CMK (cell line): ENCODE measurements around the gene RAB4B.
"Not testable (repeated sequence)": the region's sequence is repeated elsewhere in the genome, so short reads cannot be mapped to it uniquely, and the experiment has no call there.

Source experiments
- DNase-seq: peaks from one replicate; pipeline ENCODE4 v3.0.0-alpha.2; 2010; ENCODE audit warnings: low read depth

Gene RAB4B

DNA sequence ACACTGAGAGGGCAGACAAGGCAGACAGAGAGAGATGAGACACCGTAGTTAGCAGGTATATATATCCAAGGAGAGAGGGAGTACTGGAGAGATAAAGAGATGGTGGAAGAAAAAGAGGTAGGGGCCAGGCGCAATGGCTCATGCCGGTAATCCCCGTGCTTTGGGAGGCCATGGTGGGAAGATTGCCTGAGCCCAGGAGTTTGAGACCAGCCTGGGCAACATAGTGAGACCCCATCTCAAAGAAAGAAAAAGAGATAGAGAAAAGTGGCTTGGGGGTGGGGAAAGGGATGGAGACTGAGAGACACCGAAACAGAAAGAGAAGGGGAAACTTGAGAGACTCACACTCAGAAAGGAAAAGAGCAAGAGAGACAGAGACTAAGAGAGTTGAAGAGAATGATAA, 2.5 kb downstream of the RAB4B start:
- DNase-seq, result no peak

DNA sequence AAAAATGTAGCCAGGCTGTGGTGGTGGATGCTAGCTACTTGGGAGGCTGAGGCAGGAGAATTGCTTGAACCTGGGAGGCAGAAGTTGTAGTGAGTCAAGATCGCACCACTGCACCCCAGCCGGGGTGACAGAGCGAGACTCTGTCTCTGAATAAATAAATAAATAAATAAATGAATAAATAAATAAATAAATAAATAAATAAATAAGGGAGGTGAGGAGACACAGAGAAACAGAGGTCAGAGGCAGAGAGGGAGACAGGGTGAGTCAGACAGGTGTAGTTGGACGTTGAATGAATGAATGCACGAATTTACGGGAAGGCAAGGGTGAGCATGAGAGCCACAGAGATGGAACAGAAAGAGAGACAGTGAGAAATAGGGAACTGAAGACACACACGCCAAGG, 3.1 kb downstream of the RAB4B start:
- DNase-seq, result no peak

DNA sequence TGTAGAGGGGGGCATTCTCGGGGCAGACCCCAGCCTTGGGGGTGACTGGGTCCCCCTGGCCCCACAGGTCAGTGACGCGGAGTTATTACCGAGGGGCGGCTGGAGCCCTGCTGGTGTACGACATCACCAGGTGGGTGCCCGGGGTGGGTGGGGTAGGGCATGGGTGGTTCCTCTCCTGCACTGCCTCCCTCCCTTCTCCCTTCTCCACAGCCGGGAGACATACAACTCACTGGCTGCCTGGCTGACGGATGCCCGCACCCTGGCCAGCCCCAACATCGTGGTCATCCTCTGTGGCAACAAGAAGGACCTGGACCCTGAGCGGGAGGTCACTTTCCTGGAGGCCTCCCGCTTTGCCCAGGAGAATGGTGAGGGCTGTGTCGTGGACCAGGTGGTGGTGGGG, 5.7 kb downstream of the RAB4B start:
- DNase-seq, result no peak

DNA sequence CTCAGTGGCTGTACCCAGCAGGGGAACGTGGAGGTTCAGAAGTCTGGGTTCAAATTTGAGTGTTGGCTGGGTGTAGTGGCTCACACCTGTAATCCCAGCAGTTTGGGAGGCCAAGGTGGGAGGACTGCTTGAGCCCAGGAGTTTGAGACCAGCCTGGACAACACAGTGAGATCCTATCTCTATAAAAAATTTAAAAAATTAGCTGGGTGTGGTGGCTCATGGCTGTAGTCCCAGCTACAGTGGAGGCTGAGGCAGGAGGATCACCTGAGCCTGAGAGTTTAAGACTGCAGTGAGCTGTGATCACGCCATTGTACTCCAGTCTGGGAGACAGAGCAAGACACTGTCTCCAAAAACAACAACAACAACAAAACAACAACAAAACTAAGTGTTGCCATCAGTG, 6.1 kb downstream of the RAB4B start:
- DNase-seq, result not testable (repeated sequence)

DNA sequence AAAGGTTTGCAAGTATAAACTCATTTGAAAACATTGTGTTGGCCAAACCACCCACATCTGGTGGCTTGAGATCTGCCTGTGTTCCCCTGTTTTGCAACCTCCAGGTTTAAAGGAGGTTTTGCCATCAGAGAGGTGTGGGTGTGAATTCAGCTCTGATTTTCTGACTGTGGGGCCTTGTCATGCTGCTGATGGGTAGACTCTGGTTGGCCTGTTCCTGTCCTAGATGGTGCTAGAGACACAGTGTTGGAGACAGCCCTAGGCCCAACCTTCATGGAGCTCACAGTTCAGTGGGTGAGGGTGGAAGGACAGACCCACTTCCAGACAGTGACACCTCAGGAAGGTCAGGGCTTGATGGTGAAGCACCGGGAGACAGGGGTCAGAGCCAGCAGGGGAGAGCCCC, 7.5 kb downstream of the RAB4B start:
- no peak for DNase-seq

DNA sequence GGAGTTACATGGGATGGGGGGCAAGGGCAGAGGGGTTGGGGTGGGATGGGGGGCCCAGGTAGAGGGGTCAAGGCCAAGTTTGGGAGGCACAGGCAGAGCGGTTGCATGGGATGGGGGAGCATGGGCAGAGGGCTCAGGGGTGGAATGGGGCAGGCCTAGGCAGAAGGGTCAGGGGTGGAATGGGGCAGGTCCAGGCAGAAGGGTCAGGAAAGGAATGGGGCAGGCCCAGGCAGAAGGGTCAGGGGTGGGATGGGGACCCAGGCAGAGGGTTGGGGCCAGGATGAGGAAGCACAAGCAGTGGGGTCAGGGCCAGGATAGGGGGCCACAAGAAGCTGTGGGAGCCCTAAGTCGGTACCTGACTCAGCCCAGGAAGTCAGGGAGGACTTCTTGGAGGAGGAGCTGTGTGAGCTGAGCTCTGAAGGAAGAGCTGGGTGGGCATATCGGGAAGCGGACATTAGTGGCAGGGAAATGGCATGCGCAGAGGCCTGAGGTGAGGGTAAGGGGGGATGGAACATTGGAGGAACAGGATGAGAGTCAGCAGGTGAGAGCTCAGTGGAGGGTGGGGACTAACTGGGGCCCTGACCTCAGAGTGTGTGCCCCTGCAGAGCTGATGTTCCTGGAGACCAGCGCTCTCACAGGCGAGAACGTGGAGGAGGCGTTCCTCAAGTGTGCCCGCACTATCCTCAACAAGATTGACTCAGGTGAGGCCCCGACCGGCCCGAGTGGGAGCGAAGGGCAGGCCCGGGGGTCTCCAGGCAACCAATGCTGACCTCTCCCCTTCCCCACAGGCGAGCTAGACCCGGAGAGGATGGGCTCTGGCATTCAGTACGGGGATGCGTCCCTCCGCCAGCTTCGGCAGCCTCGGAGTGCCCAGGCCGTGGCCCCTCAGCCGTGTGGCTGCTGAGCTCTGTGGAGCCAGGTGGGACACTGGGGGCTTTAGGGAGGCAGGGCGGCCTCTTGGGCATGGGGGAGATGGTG, 8.3 kb downstream of the RAB4B start:
- DNase-seq, result no peak

DNA sequence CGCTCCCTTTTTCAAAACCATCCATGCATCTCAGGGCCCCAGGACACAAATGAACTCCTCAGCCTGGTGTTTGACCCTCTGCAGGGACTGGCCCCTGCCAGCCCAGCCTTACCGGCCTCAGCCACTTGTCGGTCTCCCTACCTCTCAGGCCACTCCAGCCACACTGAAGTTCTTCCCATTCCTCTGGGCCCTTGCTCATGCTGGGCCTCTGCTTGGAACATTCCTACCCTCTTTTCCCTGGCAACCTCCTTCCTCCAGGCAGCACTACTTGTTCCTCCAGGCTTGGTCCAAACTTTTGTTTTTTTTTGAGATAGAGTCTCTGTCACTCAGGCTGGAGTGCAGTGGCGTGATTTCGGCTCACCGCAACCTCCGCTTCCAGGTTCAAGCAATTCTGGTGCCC, 13.3 kb downstream of the RAB4B start:
- no peak for DNase-seq

DNA sequence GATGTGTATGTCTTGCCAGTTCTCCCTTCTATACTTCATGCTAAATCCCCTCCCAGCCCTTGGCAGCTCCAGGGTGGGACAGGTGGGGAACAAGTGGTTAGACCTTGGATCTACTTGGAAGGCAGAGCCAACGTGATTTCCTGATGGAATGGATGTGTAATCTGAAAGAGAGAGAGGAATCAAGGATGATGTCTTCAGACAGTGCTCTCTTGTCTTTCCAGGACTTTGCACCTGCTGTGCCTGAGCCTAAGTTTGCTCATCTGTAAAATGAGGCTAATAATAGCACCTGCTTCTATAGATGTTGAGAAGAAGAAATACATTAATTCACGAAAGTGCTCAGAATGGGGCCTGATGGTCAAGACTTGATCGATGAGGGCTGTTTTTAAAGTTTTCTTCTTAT, 13.9 kb downstream of the RAB4B start:
- no peak for DNase-seq

DNA sequence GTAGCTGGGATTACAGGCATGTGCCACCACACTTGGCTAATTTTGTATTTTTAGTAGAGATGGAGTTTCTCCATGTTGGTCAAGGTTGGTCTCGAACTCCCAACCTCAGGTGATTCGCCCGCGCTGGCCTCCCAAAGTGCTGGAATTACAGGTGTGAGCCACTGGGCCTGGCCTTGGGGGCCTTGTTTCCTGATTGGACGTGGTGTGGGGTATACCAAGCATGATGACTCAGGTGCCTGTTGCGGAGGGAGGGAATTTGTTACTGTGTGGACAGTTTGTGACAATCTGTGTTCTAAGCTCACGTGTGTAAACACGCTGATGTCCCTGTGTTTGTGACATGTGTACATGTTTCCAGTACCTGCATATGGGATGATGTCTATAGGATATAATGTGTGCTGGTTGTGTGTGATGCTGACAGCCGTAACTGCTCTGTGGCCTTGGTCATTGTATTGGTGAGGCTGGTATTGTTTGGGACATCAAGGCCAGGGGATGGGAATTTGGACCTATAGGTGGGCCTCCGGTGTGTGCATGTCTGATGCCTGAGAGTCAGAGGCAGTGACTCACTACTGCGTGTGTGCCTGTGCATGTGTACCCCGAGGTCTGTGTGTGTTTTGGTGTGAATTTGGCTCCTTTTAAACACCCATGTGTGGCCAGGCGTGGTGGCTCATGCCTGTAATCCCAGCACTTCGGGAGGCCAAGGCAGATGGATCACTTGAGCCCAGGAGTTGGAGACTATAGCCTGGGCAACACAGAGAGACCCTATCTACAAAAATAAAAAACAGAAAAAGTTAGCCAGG, 19.3 kb downstream of the RAB4B start:
- no peak for DNase-seq

DNA sequence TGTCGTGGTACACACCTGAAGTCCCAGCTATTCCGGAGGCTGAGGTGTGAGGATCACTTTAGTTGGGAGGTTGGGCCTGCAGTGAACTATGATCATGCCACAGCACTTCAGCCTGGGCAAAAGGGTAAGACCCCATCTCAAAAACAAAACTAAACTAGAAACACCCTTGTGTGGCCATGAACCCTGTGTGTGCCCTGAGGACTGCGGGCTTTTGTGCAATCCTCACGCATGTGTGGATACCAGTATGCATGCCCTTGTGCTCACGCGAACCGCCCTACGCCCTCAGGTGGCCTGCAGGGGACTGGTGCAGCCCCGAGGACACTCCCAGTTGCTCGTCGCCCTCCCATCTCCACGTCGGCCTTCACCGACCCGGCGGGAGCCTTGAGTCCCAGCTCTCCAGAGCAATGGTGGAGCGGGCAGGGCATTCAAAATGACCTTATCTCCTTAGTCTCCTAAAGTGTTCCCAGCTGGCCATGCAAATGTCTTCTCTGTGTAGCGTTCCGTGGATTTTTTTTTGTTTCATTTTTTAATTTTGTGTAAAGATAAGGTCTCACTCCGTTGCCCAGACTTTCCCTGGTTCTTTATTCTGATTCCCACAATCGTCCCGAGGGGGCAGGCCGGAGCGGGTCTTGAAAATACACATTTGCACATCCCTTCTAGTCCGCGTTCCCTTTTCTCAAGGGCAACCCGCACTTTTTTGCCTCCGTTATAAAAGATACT, 20.1 kb downstream of the RAB4B start:
- peak; percentile 80 for DNase-seq

DNA sequence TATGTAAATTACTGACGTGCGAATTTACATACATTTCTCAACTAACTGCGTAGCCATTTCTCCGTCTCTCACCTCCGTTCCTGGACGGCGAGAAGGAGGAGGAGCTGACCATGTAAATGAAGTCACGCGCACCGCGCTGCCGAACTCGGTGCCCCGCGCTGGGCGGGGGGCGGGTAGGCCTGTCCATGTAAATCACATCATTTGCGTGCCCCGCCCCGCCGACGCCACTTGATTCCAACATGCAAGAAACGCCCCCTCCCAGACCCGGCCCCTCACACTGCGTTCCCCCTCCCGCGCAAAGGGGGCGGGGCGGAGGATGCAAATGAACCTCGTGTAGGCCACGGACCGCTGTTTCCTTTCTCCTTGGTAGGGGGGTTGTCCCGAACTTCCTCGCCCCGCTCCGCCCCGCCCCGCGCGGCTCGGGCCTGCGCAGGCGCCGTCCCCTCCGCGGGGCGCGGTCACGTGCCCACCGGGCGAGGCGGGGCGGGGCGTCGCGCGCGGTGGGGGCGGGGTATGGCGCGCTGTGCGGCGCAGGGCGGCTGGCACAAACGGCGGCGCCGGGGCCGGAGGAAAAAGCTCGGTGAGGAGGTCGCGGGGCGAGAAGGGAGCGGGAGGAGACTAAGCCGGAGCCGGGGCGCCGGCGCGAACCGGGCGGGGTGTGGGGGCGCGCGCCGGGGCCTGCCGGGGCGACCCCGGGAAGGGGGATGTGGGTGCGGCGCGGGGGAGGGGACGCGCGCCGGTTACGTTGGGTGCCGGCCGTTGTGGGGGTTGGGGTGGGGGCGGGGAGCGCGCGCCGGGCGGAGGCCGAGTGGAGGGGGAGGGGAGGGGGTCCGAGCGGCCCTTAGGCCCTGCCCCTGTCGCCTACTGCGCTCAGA, 20.9 kb downstream of the RAB4B start, which contains the start of gene EGLN2:
TSS of gene EGLN2 (plus strand) at position 509 of the 875 bp plus-strand sequence. CDS start 1,382 bp downstream, outside the sequence.
- DNase-seq, result peak; percentile 99

DNA sequence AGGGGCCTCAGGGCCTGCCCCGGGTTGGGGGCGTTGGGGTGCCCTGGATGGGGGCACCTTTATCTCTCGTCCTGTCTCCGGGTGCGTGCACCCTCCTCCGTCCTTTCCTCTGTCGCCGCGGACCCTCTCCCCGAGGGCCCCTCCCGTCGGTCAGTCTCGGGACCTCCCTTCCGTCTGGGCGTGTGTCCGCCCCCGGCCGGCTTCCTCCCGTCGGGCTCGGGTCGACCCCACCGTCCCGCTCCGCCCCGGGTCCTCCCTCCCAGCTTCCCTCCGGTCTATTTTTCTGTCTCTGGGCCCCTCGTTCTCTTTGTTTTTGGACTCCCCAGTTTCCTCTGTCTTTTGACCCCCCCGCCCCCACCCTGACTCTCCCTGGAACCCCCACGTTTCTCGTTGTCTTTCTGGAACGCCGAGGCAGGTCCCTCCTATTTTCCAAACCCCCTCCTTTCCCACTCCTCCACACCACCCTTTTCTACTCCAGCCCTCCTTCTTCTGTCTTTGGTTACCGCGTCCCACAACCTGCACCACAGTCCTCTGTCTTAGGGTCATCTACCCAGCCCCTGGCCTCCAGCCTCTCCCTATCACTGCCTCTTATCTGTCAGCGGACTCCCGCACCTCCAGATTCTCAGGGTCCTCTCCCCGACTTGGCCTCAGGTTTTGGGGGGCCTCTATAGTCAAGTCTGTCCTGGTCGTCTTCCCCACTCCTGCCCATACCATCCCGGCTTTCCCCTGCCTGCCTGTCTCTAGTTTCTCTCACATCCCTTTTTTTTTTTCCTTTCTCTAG, 21.7 kb downstream of the RAB4B start:
- no peak for DNase-seq

DNA sequence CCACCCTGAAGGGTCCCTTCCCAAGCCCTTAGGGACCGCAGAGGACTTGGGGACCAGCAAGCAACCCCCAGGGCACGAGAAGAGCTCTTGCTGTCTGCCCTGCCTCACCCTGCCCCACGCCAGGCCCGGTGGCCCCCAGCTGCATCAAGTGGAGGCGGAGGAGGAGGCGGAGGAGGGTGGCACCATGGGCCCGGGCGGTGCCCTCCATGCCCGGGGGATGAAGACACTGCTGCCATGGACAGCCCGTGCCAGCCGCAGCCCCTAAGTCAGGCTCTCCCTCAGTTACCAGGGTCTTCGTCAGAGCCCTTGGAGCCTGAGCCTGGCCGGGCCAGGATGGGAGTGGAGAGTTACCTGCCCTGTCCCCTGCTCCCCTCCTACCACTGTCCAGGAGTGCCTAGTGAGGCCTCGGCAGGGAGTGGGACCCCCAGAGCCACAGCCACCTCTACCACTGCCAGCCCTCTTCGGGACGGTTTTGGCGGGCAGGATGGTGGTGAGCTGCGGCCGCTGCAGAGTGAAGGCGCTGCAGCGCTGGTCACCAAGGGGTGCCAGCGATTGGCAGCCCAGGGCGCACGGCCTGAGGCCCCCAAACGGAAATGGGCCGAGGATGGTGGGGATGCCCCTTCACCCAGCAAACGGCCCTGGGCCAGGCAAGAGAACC, 22.4 kb downstream of the RAB4B start:
- DNase-seq, result no peak

DNA sequence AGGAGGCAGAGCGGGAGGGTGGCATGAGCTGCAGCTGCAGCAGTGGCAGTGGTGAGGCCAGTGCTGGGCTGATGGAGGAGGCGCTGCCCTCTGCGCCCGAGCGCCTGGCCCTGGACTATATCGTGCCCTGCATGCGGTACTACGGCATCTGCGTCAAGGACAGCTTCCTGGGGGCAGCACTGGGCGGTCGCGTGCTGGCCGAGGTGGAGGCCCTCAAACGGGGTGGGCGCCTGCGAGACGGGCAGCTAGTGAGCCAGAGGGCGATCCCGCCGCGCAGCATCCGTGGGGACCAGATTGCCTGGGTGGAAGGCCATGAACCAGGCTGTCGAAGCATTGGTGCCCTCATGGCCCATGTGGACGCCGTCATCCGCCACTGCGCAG, 22.9 kb downstream of the RAB4B start:
- no peak for DNase-seq

DNA sequence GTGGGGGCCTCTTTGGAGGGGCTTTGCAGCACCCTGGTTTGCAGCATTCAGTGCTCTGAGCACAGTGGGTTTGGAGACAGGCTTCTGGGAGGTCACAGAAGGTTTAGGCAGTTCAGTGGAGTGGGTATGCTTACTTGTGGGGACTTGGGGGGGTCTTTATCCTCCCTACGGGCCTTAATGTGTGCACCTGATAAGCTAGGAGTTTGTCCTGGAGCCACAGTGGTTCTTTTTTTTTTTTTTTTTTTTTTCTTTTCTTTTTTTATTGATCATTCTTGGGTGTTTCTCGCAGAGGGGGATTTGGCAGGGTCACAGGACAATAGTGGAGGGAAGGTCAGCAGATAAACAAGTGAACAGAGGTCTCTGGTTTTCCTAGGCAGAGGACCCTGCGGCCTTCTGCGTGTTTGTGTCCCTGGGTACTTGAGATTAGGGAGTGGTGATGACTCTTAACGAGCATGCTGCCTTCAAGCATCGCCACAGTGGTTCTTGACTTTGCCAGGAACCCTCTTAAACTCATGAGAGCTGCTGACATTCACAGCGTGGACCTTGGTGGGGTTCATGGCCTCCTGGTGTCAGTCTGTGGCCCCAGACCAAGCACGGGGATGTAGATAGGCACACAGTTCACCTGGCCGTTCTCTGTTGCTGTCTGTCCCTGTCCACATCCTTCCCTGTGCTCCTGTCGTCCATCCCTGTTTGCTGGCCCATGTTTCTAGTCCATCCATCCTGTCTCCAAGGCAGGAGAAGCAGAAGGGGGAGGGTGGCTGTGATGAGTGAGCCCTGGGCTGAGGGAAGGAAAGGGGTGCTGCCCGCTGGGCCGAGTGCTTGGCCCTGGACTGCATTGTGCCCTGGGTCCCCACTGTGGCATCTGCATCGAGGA, 23.6 kb downstream of the RAB4B start:
- DNase-seq, result no peak

DNA sequence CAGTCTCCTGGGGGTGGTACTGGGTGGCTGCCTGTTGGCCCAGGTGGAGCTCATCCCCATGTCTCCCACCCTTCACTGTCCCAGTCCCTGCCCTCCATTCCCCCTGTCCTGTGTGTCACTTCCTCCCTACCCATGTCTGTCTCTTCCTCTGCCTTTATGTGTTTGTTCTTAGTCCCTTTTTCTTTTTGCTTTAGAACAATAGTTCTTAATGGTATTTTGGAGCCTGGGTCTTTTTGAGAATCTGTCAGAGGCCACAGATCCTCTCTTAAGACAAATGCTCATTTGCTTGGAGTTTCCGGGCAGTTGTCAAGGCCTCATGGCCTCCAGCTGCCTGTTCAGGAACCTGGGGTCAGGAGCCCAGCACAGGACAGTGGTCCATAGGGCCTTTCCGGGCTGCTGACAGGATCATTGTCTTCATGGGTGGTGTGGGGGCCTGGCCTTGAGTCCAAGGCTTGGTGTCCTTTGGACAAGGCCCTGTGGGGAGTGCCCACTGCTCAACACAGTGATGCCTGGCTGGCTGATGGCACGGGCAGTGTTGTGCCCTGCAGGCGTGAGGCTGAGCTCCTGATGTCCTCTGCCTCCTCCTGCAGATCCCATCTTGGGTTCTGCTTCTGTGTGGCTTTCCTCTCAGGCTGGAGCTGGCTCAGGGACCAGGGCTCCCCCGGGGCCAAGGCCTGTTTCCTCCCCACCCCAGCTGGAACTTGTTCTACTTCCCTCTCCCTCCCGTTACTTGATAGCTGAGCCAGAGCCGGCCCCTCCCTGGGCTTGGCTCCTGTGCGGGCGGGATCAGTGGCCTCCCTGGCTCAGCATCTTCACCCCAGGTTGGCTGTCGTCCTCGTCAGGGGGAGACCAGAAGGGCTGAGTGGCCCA, 24.5 kb downstream of the RAB4B start:
- no peak for DNase-seq

DNA sequence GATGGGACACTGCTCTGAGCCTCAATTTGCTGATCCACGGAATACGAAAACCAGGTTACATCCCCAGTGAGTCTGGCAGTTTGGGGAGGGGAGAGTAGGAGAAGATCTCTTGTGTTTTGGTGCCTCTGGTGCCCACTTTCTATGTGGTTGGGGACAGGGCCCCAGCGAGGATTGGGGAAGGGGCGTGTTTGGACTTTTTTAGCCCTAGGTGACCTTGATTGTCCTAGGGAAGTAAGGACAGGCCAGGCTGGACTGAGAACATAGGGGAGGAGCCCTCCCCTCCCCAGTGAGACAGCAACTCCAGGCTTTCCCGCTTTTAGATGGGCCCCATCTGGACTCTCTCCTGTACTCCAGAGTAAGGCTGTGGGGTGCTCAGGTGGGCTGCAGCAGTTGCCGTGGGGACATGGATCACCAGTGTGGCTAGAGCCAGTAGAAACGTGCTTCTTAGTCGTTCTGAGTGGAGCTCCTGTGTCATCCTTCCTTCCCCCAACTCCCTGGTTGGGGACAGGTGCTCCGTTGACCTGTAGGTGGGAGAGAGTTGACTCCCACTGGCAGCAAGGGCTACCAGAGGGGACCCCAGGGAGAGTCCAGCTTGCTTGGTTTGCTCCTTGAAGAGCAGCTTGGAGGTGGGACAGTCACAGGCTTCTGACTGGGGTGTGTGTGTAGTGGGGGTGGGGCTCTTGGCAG, 25.3 kb downstream of the RAB4B start:
- DNase-seq, result no peak
